ENCODE results near the gene CCDC78.

Gene CCDC78

DNA sequence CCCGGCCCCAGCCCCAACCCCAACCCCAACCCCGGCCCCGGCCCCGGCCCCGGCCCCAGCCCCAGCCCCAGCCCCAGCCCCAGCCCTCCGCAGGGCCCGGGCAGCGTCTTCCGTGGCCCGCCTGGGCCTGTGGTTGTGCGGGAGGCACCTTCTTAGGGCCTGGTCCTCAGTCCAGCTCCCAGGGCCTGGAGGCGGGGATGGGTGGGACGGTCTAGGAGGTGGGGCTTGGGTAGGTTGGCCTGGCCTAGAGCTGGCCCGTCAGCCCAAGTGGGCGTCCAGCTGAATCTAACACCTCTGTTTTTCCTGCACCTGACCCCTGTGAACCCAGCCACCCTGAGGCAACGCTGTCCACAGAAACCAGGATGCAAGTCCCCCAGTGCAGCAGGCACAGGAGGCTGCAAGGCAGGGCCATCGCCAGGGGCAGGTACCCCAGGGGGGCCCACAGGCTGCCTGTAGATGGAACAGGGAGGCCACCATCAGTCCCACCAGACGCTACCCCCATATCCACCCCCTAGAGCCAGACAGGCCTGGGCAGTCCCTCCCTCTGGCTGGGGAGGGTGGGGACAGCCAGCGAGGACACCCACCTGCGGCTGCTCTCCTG lies 43.0 kb upstream of the CCDC78 start:
- in situ Hi-C loops (cut with MboI; ENCODE audit: low sequenced_read_pairs, unreplicated experiment), result no loop called here

GRCh38 chr16:768428-768827 lies 42.2 kb upstream of the CCDC78 start:
- TF ChIP-seq, protein P1, sequence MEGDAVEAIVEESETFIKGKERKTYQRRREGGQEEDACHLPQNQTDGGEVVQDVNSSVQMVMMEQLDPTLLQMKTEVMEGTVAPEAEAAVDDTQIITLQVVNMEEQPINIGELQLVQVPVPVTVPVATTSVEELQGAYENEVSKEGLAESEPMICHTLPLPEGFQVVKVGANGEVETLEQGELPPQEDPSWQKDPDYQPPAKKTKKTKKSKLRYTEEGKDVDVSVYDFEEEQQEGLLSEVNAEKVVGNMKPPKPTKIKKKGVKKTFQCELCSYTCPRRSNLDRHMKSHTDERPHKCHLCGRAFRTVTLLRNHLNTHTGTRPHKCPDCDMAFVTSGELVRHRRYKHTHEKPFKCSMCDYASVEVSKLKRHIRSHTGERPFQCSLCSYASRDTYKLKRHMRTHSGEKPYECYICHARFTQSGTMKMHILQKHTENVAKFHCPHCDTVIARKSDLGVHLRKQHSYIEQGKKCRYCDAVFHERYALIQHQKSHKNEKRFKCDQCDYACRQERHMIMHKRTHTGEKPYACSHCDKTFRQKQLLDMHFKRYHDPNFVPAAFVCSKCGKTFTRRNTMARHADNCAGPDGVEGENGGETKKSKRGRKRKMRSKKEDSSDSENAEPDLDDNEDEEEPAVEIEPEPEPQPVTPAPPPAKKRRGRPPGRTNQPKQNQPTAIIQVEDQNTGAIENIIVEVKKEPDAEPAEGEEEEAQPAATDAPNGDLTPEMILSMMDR (IDR thresholded peaks at IDR 0.05; ENCODE audit: borderline replicate concordance, control extremely low read depth, extremely low read depth, insufficient read depth, missing control alignments), result no peak

More for the DNA sequence above, 43.0 kb upstream of the CCDC78 start:
- TF ChIP-seq, protein P1 (IDR thresholded peaks at IDR 0.05; ENCODE audit: borderline replicate concordance, control extremely low read depth, extremely low read depth, insufficient read depth, missing control alignments), result no peak
- no peak for DNase-seq (ENCODE audit: low spot score)

DNA sequence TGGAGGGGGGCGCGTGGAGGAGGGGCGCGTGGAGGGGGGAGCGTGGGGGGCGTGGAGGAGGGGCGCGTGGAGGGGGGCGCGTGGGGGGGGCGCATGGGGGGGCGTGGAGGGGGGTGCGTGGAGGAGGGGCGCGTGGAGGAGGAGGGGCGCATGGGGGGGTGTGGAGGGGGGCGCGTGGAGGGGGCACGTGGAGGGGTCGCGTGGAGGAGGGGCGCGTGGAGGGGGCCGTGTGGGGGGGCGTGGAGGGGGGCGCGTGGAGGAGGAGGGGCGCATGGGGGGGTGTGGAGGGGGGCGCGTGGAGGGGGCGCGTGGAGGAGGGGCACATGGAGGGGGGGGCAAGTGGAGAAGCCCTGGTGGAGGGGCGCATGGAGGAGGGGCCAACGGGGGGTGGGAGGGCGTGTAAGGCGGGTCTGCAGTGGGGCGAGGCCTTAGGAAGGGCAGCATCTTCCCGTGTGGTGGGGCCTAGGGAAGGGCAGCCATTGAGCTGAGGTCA lies 41.5 kb upstream of the CCDC78 start:
- TF ChIP-seq, protein P1 (IDR thresholded peaks at IDR 0.05; ENCODE audit: borderline replicate concordance, control extremely low read depth, extremely low read depth, insufficient read depth, missing control alignments), result no peak
- no peak for DNase-seq (ENCODE audit: low spot score)
- in situ Hi-C loops (cut with MboI; ENCODE audit: low sequenced_read_pairs, unreplicated experiment), result no loop called here

More at GRCh38 chr16:768428-768827, 42.2 kb upstream of the CCDC78 start:
- DNase-seq (ENCODE audit: low spot score), result no peak
- in situ Hi-C loops (cut with MboI; ENCODE audit: low sequenced_read_pairs, unreplicated experiment), result no loop called here

DNA sequence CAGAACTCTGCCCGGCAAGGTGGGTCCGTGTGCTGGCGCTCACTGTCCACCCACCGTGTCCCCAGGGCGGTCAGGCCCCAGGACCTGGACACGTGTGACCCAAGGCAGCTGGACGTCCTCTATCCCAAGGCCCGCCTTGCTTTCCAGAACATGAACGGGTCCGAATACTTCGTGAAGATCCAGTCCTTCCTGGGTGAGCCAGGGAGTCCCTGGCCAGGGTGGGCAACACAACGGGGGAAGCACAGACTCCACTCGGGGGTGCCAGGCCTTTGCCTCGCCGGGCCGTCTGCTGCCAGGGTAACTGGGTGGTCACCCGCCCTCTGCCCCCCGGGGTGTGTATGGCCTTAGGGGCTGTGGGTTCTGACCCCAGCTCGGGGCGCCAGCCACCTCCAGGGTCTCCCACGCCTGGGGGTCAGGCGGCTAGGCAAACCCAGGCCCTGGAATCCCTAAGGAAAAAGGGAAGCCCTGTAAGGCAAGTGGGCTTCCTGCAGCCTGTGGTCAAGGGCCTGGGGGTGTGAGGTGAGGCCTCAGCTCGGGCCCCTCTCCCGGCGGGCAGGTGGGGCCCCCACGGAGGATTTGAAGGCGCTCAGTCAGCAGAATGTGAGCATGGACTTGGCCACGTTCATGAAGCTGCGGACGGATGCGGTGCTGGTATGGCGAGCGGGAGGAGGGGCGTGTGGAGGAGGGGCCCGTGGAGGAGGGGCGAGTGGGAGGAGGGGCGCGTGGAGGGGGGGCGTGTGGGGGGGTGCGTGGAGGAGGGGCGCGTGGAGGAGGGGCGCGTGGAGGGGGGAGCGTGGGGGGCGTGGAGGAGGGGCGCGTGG lies 40.8 kb upstream of the CCDC78 start:
- in situ Hi-C loops (cut with MboI; ENCODE audit: low sequenced_read_pairs, unreplicated experiment), result no loop called here
- TF ChIP-seq, protein P1 (IDR thresholded peaks at IDR 0.05; ENCODE audit: borderline replicate concordance, control extremely low read depth, extremely low read depth, insufficient read depth, missing control alignments), result no peak
- no peak for DNase-seq (ENCODE audit: low spot score)

DNA sequence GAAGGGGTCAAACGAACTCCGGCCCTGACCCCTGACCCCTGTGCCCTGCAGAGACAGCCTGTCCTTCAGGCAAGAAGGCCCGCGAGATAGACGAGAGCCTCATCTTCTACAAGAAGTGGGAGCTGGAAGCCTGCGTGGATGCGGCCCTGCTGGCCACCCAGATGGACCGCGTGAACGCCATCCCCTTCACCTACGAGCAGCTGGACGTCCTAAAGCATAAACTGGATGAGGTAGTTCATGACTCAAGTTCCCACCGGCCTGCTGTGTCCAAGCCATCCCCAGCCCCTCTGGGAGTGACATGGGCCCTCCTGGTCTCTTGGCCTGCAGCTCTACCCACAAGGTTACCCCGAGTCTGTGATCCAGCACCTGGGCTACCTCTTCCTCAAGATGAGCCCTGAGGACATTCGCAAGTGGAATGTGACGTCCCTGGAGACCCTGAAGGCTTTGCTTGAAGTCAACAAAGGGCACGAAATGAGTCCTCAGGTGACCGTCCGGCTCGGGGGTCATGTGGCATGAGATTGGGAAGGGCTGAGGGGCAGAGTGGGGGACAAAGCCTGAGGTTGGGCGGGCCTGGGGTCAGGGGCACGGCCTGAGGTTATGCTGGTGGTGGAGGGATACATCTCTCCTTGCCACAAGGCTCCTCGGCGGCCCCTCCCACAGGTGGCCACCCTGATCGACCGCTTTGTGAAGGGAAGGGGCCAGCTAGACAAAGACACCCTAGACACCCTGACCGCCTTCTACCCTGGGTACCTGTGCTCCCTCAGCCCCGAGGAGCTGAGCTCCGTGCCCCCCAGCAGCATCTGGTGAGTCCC lies 40.0 kb upstream of the CCDC78 start:
- in situ Hi-C loops (cut with MboI; ENCODE audit: low sequenced_read_pairs, unreplicated experiment), result no loop called here
- TF ChIP-seq, protein P1 (IDR thresholded peaks at IDR 0.05; ENCODE audit: borderline replicate concordance, control extremely low read depth, extremely low read depth, insufficient read depth, missing control alignments), result no peak
- DNase-seq (ENCODE audit: low spot score), result no peak

DNA sequence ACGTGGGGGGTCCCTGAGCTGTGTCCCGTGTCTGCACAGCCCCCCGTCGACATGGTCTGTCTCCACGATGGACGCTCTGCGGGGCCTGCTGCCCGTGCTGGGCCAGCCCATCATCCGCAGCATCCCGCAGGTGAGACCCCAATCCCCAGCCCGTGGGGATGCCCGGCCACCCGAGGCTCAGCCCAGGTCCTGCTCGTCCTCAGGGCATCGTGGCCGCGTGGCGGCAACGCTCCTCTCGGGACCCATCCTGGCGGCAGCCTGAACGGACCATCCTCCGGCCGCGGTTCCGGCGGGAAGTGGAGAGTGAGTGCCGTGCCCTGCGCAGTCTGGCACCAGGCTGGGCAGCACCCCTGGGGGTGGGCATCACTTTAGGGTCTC lies 39.2 kb upstream of the CCDC78 start:
- no peak for DNase-seq (ENCODE audit: low spot score)
- in situ Hi-C loops (cut with MboI; ENCODE audit: low sequenced_read_pairs, unreplicated experiment), result no loop called here
- TF ChIP-seq, protein P1 (IDR thresholded peaks at IDR 0.05; ENCODE audit: borderline replicate concordance, control extremely low read depth, extremely low read depth, insufficient read depth, missing control alignments), result no peak

All from GM13976 (cell line).